Keratinocyte (primary cell): ENCODE results near the gene XRN2.

ENCODE experiments used
- CTCF ChIP-seq, 3 experiments: IDR thresholded peaks in 1 of 3; conservative IDR thresholded peaks in 1 of 3; optimal IDR thresholded peaks in 1 of 3; 2 replicates in 2 of 3; 3 replicates in 1 of 3; pipeline versions ENCODE3 to v1.5.1; 2011; ENCODE audit warnings: low read length in 3 of 3, mild to moderate bottlenecking in 3 of 3, moderate library complexity in 2 of 3, control low read depth in 1 of 3, inconsistent platforms in 1 of 3; ENCODE audit not compliant: insufficient read depth in 2 of 3; ENCODE audit errors: extremely low read depth in 1 of 3
- EZH2 ChIP-seq: IDR thresholded peaks from one replicate; pipeline ENCODE4 v1.6.1; 2012; ENCODE audit warnings: inconsistent platforms, mild to moderate bottlenecking, low read length, moderate library complexity

- no peak for TF ChIP-seq CTCF (optimal IDR thresholded peaks at IDR 0.05 in 1 of 3, IDR thresholded peaks at IDR 0.05 in 1 of 3, conservative IDR thresholded peaks at IDR 0.05 in 1 of 3; ENCODE audit: extremely low read depth in 1 of 3, insufficient read depth in 2 of 3, low read length in 3 of 3)
- no peak for TF ChIP-seq EZH2
Observed at GRCh38 chr20:21338291-21338690, 35.2 kb downstream of the XRN2 start.
